HepG2 (cell line): ENCODE data around the gene TBX21. TPM values are rescaled to one million over a fixed set of nuclear protein-coding genes. Genes with fewer than 3 reads are reported as not detected.

Experiments used
- ASH2L ChIP-seq: fragments of 300-600, 200-600 bp; sonication (generic); IDR thresholded peaks from 2 replicates; pipeline ENCODE4 v1.7.0; 2017; ENCODE audit warnings: low read depth, mild to moderate bottlenecking, moderate library complexity, mixed read lengths, low read length; ENCODE audit not compliant: insufficient read length
- CEBPZ ChIP-seq: IDR thresholded peaks from 2 replicates; pipeline ENCODE4 v1.6.1; 2012; ENCODE audit warnings: low read length, improper control_type of control experiment
- EHMT2 ChIP-seq: fragments of 200-600 bp; sonication (generic); IDR thresholded peaks from 2 replicates; pipeline ENCODE4 v1.7.0; 2017; ENCODE audit warnings: antibody characterized with exemption, low read depth, low read length, borderline replicate concordance
- ETV5 ChIP-seq: IDR thresholded peaks from 2 replicates; pipeline ENCODE4 v1.6.1; 2018; ENCODE audit warnings: missing biosample characterization, missing genetic modification reagents, inconsistent platforms, borderline replicate concordance
- HDAC1 ChIP-seq: sonication (generic); formaldehyde crosslinking; IDR thresholded peaks from 2 replicates; pipeline ENCODE4 v1.5.1; 2020; ENCODE audit warnings: mild to moderate bottlenecking, missing genetic modification reagents
- HMGA1 ChIP-seq: sonication (generic); formaldehyde crosslinking; conservative IDR thresholded peaks from 2 replicates; pipeline ENCODE4 v1.4.0; 2020; ENCODE audit warnings: missing genetic modification reagents
- HNRNPL ChIP-seq: fragments of 200-400 bp; formaldehyde crosslinking; IDR thresholded peaks from 2 replicates; pipeline ENCODE4 v1.6.1; 2017; ENCODE audit warnings: mild to moderate bottlenecking, low read depth, low read length
- NKX3-1 ChIP-seq: sonication (generic); formaldehyde crosslinking; IDR thresholded peaks from 2 replicates; pipeline ENCODE4 v1.5.0; 2020; ENCODE audit warnings: missing genetic modification reagents
- SAP130 ChIP-seq: IDR thresholded peaks from 2 replicates; pipeline ENCODE4 v1.6.1; 2016; ENCODE audit warnings: low read depth
- SP1 ChIP-seq, 2 experiments: fragments of 450-650 bp in 1 of 2; sonication (generic) in 1 of 2; formaldehyde crosslinking in 1 of 2; IDR thresholded peaks; 2 replicates each; pipeline versions ENCODE4 v1.4.0 to v1.6.1; 2016 to 2020; ENCODE audit warnings: missing genetic modification reagents in 1 of 2
- SSRP1 ChIP-seq: IDR thresholded peaks from 2 replicates; pipeline ENCODE4 v1.6.1; 2016; ENCODE audit warnings: control low read depth
- USF2 ChIP-seq, 2 experiments: sonication (generic) in 1 of 2; formaldehyde crosslinking in 1 of 2; IDR thresholded peaks; 2 replicates each; pipeline versions ENCODE4 v1.5.1 to v1.6.1; 2011 to 2020; ENCODE audit warnings: borderline replicate concordance in 1 of 2, low read depth in 1 of 2, low read length in 1 of 2, mild to moderate bottlenecking in 1 of 2, missing genetic modification reagents in 1 of 2, moderate library complexity in 1 of 2
- ZBTB7B ChIP-seq: sonication (generic); formaldehyde crosslinking; IDR thresholded peaks from 2 replicates; pipeline ENCODE4 v1.4.0; 2020; ENCODE audit warnings: missing genetic modification reagents
- ZNF124 ChIP-seq: sonication (generic); formaldehyde crosslinking; IDR thresholded peaks from 2 replicates; pipeline ENCODE4 v1.4.0; 2020; ENCODE audit warnings: missing genetic modification reagents
- ZNF503 ChIP-seq: sonication (generic); formaldehyde crosslinking; IDR thresholded peaks from 2 replicates; pipeline ENCODE4 v1.4.0; 2020; ENCODE audit warnings: missing genetic modification reagents
- polyA plus RNA-seq, 8 experiments: library from polyadenylated mRNA; depleted of rRNA in 3 of 8; stranded (reverse) in 7 of 8; unstranded in 1 of 8; fragments of >200 nt; fragmentation: Illumina TruSeq in 4 of 8; extraction: Trizol in 4 of 8; gene quantifications; 2 replicates each; pipeline versions ENCODE4 v1.2.1 to v1.2.3, GENCODE V29; 2011 to 2016; ENCODE audit warnings: low read depth in 4 of 8, missing spikeins in 1 of 8, mixed read lengths in 1 of 8; ENCODE audit not compliant: insufficient read depth in 1 of 8
- total RNA-seq, 5 experiments: library from RNA; depleted of rRNA; stranded (reverse); fragments of >200 nt; fragmentation: Illumina TruSeq; extraction: Trizol; gene quantifications; 2 replicates each; pipeline ENCODE4 v1.2.3, GENCODE V29; 2016; ENCODE audit warnings: low read depth in 1 of 5
- TF ChIP-seq, protein P1 (sequence below): sonication (generic); formaldehyde crosslinking; IDR thresholded peaks from 2 replicates; pipeline ENCODE4 v1.5.0; 2020; ENCODE audit warnings: mild to moderate bottlenecking, missing genetic modification reagents

Gene TBX21
- total and polyA plus RNA-seq, 2 of the 13 experiments (the other 11 are each of a cell fraction or from before 2014, with no cell fraction given), result not detected

GRCh38 chr17:47692895-47693730, 39.9 kb upstream of the TBX21 start (continued):
- no peak for TF ChIP-seq ASH2L
- peak; percentile 36; the same call in 1 of the 2 replicates for TF ChIP-seq ETV5 (CRISPR knock-in tag)
- TF ChIP-seq ZNF124 (CRISPR knock-in tag), result no peak
- no peak for TF ChIP-seq USF2 (IDR thresholded peaks at IDR 0.05; ENCODE audit: low read depth, low read length)
- no peak for TF ChIP-seq USF2 (CRISPR knock-in tag; IDR thresholded peaks at IDR 0.05; ENCODE audit: borderline replicate concordance)
- TF ChIP-seq SAP130 (CRISPR knock-in tag), result peak; percentile 15; the same call in 1 of the 2 replicates
- no peak for TF ChIP-seq HNRNPL
- no peak for TF ChIP-seq CEBPZ
- TF ChIP-seq SSRP1, result 0 out of 2 replicates have a peak, but pooled peaks have one; percentile 75
- TF ChIP-seq SP1 (IDR thresholded peaks at IDR 0.05), result no peak
- TF ChIP-seq SP1 (CRISPR knock-in tag; IDR thresholded peaks at IDR 0.05), result no peak
- 0 out of 2 replicates have a peak, but pooled peaks have one; percentile 35 for TF ChIP-seq ZNF503
- no peak for TF ChIP-seq HMGA1 (CRISPR knock-in tag)
- TF ChIP-seq EHMT2, result no peak
- 0 out of 2 replicates have a peak, but pooled peaks have one; percentile 18 for TF ChIP-seq HDAC1
- 0 out of 2 replicates have a peak, but pooled peaks have one; percentile 5 for TF ChIP-seq ZBTB7B (CRISPR knock-in tag)
- 0 out of 2 replicates have a peak, but pooled peaks have one; percentile 40 for TF ChIP-seq NKX3-1 (CRISPR knock-in tag)
- TF ChIP-seq, protein P1, sequence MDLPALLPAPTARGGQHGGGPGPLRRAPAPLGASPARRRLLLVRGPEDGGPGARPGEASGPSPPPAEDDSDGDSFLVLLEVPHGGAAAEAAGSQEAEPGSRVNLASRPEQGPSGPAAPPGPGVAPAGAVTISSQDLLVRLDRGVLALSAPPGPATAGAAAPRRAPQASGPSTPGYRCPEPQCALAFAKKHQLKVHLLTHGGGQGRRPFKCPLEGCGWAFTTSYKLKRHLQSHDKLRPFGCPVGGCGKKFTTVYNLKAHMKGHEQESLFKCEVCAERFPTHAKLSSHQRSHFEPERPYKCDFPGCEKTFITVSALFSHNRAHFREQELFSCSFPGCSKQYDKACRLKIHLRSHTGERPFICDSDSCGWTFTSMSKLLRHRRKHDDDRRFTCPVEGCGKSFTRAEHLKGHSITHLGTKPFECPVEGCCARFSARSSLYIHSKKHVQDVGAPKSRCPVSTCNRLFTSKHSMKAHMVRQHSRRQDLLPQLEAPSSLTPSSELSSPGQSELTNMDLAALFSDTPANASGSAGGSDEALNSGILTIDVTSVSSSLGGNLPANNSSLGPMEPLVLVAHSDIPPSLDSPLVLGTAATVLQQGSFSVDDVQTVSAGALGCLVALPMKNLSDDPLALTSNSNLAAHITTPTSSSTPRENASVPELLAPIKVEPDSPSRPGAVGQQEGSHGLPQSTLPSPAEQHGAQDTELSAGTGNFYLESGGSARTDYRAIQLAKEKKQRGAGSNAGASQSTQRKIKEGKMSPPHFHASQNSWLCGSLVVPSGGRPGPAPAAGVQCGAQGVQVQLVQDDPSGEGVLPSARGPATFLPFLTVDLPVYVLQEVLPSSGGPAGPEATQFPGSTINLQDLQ (CRISPR knock-in tag), result no peak
